Mesodermal cell (in vitro differentiated cells): ENCODE data around the gene TLR6. TPM values are rescaled to one million over a fixed set of nuclear protein-coding genes. Genes with fewer than 3 reads are reported as not detected.

Experiments used
- H3K27ac ChIP-seq: 2 replicates; pipeline ENCODE4 v1.7.0; 2013; ENCODE audit warnings: mild to moderate bottlenecking, low read depth, low read length, moderate library complexity; ENCODE audit not compliant: severe bottlenecking
- H3K36me3 ChIP-seq: 2 replicates; pipeline ENCODE4 v1.7.1; 2013; ENCODE audit warnings: mild to moderate bottlenecking, low read length, moderate library complexity; ENCODE audit not compliant: control insufficient read depth, insufficient read depth
- H3K4me1 ChIP-seq: one replicate; pipeline ENCODE4 v1.7.1; 2013; ENCODE audit warnings: mild to moderate bottlenecking, low read length; ENCODE audit not compliant: insufficient read depth, control insufficient read depth, poor library complexity, severe bottlenecking
- H3K4me3 ChIP-seq: 2 replicates; pipeline ENCODE4 v1.7.0; 2013; ENCODE audit warnings: low read length, control low read depth, mild to moderate bottlenecking; ENCODE audit not compliant: insufficient read depth, poor library complexity, severe bottlenecking; ENCODE audit errors: extremely low read depth
- H3K9me3 ChIP-seq: 2 replicates; pipeline ENCODE4 v1.7.1; 2013; ENCODE audit warnings: mild to moderate bottlenecking, low read length, moderate library complexity; ENCODE audit not compliant: control insufficient read depth
- WGBS, 2 experiments: methylation state at CpG; one replicate each; pipeline ENCODE4 v1.1.5; 2013; ENCODE audit warnings: missing lambda C conversion rate in 2 of 2; ENCODE audit not compliant: insufficient coverage in 2 of 2; 5-methylcytosine and 5-hydroxymethylcytosine counted together
- polyA plus RNA-seq, 2 experiments: library from polyadenylated mRNA; stranded (reverse); fragments of 50-300 nt; gene quantifications; one replicate each; pipeline ENCODE4 v1.2.3, GENCODE V29; 2013

The TLR6 gene
- polyA plus RNA-seq (2013, experiment 1 of 2), result 2.5 TPM
- 3.0 TPM for polyA plus RNA-seq (2013, experiment 2 of 2)

- peak within 1 kb of the TSS; percentile 92 for H3K27ac ChIP-seq
- WGBS, 2 experiments, result 45 to 65% methylated on average over 2 to 4 of the region's 8 CpGs
- no peaks in the 10 kb centered on the region for H3K36me3 ChIP-seq
These were observed at the start of gene TLR6 for GRCh38 chr4:38856524-38857337. TLR6 (minus strand) TSS chr4:38856817; CDS start chr4:38829473, 27,344 bp downstream.

GRCh38 chr4:38905652-38906385 is 49.2 kb upstream of the TLR6 start:
- H3K4me1 ChIP-seq, result no peaks in the 10 kb centered on the region
- 93 to 96% methylated on average over 7 to 9 of the region's 10 CpGs for WGBS, 2 experiments
- H3K36me3 ChIP-seq, result peaks cover 74% of the 10 kb centered on the region
- H3K4me3 ChIP-seq, result no peak overlapping the region
- no peaks in the 10 kb centered on the region for H3K9me3 ChIP-seq
- H3K27ac ChIP-seq, result no peak overlapping the region

More at GRCh38 chr4:38856524-38857337, at the start of gene TLR6:
- Histone ChIP-seq H3K4me3 (peak within 1 kb of the TSS; percentile 15), H3K4me1 (peaks cover 9% of the 10 kb centered on the region), H3K9me3 (no peaks in the 10 kb centered on the region)

- Histone ChIP-seq H3K36me3 (peaks cover 67% of the 10 kb centered on the region), H3K9me3 (no peaks in the 10 kb centered on the region), H3K4me3 (no peak overlapping the region), H3K27ac (no peak overlapping the region), H3K4me1 (no peaks in the 10 kb centered on the region)
- 88 to 97% methylated on average over 3 of the region's 3 CpGs for WGBS, 2 experiments
These were observed 48.1 kb upstream of the TLR6 start for GRCh38 chr4:38904682-38905081.

GRCh38 chr4:38904090-38904666 is 47.6 kb upstream of the TLR6 start:
- Histone ChIP-seq H3K9me3 (no peaks in the 10 kb centered on the region), H3K4me3 (no peak overlapping the region), H3K4me1 (no peaks in the 10 kb centered on the region), H3K27ac (no peak overlapping the region), H3K36me3 (peaks cover 67% of the 10 kb centered on the region)
- 82 to 84% methylated on average over 4 to 7 of the region's 10 CpGs for WGBS, 2 experiments

GRCh38 chr4:38902695-38903094 is 46.1 kb upstream of the TLR6 start:
- Histone ChIP-seq H3K27ac (no peak overlapping the region), H3K4me1 (no peaks in the 10 kb centered on the region), H3K36me3 (peaks cover 65% of the 10 kb centered on the region), H3K4me3 (no peak overlapping the region), H3K9me3 (no peaks in the 10 kb centered on the region)

- H3K36me3 ChIP-seq, result peaks cover 64% of the 10 kb centered on the region
- no peak overlapping the region for H3K27ac ChIP-seq
- no peaks in the 10 kb centered on the region for H3K9me3 ChIP-seq
- H3K4me3 ChIP-seq, result no peak overlapping the region
- WGBS, 2 experiments, result 89 to 93% methylated on average over 2 to 3 of the region's 5 CpGs
- no peaks in the 10 kb centered on the region for H3K4me1 ChIP-seq
These were observed 45.6 kb upstream of the TLR6 start for GRCh38 chr4:38902221-38902620.

GRCh38 chr4:38898245-38898644 is 41.6 kb upstream of the TLR6 start:
- no peak overlapping the region for H3K4me3 ChIP-seq
- WGBS, 2 experiments, result 94 to 100% methylated on average over 5 of the region's 7 CpGs
- H3K36me3 ChIP-seq, result peaks cover 69% of the 10 kb centered on the region
- H3K9me3 ChIP-seq, result no peaks in the 10 kb centered on the region
- no peaks in the 10 kb centered on the region for H3K4me1 ChIP-seq
- no peak overlapping the region for H3K27ac ChIP-seq

- WGBS, 2 experiments, result no CpG with 5 or more reads among the region's 1 CpG
- Histone ChIP-seq H3K4me3 (no peak overlapping the region), H3K9me3 (no peaks in the 10 kb centered on the region), H3K4me1 (no peaks in the 10 kb centered on the region), H3K36me3 (peaks cover 78% of the 10 kb centered on the region), H3K27ac (no peak overlapping the region)
These were observed 40.3 kb upstream of the TLR6 start for GRCh38 chr4:38896940-38897339.

- Histone ChIP-seq H3K4me3 (no peak overlapping the region), H3K9me3 (peaks cover 5% of the 10 kb centered on the region), H3K36me3 (peaks cover 89% of the 10 kb centered on the region), H3K4me1 (peaks cover 12% of the 10 kb centered on the region), H3K27ac (no peak overlapping the region)
- 90 to 94% methylated on average over 4 to 6 of the region's 7 CpGs for WGBS, 2 experiments
These were observed 37.8 kb upstream of the TLR6 start for GRCh38 chr4:38894322-38894982.
